Muscle layer of colon (tissue), 2 donors: ENCODE data around the gene ZNF628.

Source experiments
- H3K27ac ChIP-seq: one replicate; pipeline ENCODE4 v1.7.0; 2013; ENCODE audit warnings: low read depth, mild to moderate bottlenecking, low read length, moderate library complexity
- H3K27me3 ChIP-seq, 2 donors: one replicate each; pipeline ENCODE4 v1.7.0; 2013; ENCODE audit warnings: low read length in 2 of 2, mild to moderate bottlenecking in 2 of 2; ENCODE audit not compliant: insufficient read depth in 2 of 2, control insufficient read depth in 1 of 2
- H3K36me3 ChIP-seq: one replicate; pipeline ENCODE4 v1.7.0; 2013; ENCODE audit warnings: mild to moderate bottlenecking, low read length; ENCODE audit not compliant: insufficient read depth
- H3K4me1 ChIP-seq: one replicate; pipeline ENCODE4 v1.7.0; 2013; ENCODE audit warnings: mild to moderate bottlenecking, low read length; ENCODE audit not compliant: insufficient read depth
- H3K4me3 ChIP-seq, 2 donors: one replicate each; pipeline ENCODE4 v1.7.0; 2013; ENCODE audit warnings: low read length in 2 of 2, low read depth in 1 of 2, mild to moderate bottlenecking in 1 of 2, moderate library complexity in 1 of 2
- H3K9ac ChIP-seq: one replicate; pipeline ENCODE4 v1.7.0; 2013; ENCODE audit warnings: low read length
- H3K9me3 ChIP-seq: one replicate; pipeline ENCODE4 v1.7.0; 2013; ENCODE audit warnings: mild to moderate bottlenecking, low read length
- donor health status: abdominal sarcoma.
- donor health status: Adenocarcinoma of cecum.

The ZNF628 gene

DNA sequence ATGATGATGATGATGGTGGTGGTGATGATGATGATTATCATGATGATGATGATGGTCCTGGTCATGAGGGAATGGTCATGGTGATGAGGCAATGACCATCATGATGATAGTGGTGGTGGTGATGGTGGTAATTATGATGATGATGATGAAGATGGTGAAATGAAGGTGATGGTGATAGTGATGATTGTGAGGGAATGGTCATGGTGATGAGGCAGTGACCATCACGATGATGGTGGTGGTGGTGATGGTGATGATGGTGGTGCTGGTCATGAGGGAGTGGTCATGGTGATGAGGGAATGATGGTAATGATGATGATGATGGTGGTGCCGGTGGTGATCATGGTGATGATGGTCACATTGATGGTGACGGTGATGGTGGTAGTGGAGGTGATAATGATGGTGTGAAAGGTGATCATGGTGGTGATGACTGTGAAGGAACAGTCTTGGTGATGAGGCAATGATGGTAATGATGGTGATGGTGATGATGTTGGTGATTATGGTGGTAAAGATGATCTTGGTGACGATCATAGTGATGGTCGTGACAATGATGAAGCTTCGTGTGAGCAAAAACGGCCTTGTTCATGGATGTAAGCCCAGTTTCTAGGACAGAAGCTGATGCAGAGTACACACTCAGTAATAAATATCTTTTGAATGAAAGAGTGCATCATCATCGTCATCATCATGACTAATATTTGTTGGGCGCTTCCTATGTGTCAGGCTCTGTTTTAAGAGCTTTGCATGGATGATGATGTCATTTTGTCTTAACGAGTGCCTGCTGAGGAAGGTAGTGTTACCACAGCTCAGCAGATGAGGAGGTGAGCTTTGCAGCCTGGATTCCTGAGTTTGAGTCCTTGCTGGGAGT, 43.3 kb downstream of the ZNF628 start:
- Histone ChIP-seq H3K9me3 (no peaks in the 10 kb centered on the region), H3K4me1 (no peaks in the 10 kb centered on the region), H3K27me3 (no peaks in the 10 kb centered on the region), H3K4me3 (no peak overlapping the region), H3K27ac (no peak overlapping the region), H3K9ac (no peak overlapping the region), H3K36me3 (peaks cover 4% of the 10 kb centered on the region)

DNA sequence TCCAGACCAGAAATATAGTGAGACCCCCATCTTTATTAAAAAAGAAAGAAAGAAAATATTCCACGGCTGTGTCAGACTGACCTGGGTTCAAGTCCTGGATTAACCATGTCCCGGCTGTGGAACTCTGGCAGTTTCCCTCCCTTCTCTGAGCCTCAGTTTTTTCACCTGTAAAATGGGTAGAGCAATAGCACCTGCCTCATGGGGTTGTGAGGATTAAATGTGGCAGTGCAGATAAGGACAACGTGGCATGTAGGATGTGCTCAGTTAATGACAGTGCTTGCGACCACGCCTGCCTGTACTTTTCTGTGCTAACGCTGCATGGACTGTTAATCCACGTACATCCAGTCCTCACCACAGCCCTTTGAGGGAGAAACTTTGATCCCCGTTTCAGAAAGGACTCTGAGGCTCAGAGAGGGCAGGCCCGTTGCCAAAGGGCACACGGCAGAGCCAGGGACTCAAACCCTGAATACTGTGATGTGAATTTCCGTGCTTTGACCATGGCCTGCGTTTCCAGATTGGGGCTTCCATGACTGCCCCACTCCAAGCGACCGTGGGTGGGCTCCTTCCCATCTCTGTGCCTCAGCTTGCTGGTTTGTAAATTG, 44.4 kb downstream of the ZNF628 start:
- Histone ChIP-seq H3K27me3 (no peaks in the 10 kb centered on the region), H3K27ac (no peak overlapping the region), H3K4me3 (no peak overlapping the region), H3K36me3 (no peaks in the 10 kb centered on the region), H3K4me1 (no peaks in the 10 kb centered on the region), H3K9ac (no peak overlapping the region), H3K9me3 (no peaks in the 10 kb centered on the region)

GRCh38 chr19:55525289-55526101, 49.1 kb downstream of the ZNF628 start:
- Histone ChIP-seq H3K27me3 (peaks cover 0 to 6% of the 10 kb centered on the region in 2 donors), H3K9ac (no peak overlapping the region), H3K9me3 (no peaks in the 10 kb centered on the region), H3K4me1 (peaks cover 8% of the 10 kb centered on the region), H3K36me3 (no peaks in the 10 kb centered on the region), H3K27ac (no peak overlapping the region), H3K4me3 (no peak overlapping the region)

DNA sequence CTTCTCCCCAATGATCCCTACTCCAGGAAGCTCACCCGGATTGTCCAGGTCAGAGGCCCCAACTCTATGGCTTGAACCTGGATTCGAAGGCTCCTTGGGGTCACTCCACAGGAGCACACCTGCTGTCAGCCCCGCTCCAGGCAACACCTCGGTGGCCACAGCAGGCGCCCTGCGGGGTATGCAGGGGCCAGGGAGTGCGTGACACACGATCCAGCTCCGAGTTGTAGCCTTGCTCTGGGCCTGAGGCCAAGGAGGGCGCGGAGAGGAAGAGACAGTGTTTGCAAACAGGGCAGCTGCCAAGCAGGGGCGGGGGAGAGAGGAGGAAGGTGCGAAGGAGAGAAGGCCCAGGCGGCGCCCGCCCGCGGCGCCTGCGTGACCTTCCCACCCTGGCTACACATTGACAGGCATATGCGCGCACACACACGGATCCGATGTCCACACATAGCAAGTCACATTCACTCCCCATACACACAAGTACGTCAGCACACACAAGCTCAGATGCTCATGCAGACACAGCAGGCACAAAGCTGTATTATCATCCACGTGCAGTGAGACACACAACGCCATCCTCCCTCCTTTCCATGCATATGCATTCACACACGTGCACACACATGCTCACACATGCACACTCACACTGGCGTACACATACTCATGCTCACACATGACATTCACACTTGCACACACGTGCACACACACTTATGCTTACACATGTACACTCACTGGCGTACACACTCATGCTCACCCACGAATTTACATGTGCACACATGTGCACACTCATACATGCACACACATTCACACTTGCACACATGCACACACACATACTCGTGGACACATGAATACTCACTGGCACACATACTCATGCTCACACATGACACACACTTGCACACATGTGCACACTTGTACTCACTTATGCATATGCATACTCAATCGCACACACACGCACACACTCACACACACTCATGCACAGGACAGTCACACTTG, 50.1 kb downstream of the ZNF628 start:
- Histone ChIP-seq H3K27ac (no peak overlapping the region), H3K27me3 (peaks cover 0 to 6% of the 10 kb centered on the region in 2 donors), H3K9ac (no peak overlapping the region), H3K36me3 (no peaks in the 10 kb centered on the region), H3K9me3 (no peaks in the 10 kb centered on the region), H3K4me1 (peaks cover 8% of the 10 kb centered on the region), H3K4me3 (no peak overlapping the region)

- Histone ChIP-seq H3K4me1 (peaks cover 8% of the 10 kb centered on the region), H3K4me3 (no peak overlapping the region), H3K9ac (no peak overlapping the region), H3K27ac (no peak overlapping the region), H3K9me3 (no peaks in the 10 kb centered on the region), H3K27me3 (peaks cover 0 to 6% of the 10 kb centered on the region in 2 donors), H3K36me3 (no peaks in the 10 kb centered on the region)
Observed at GRCh38 chr19:55527197-55528029, 51.0 kb downstream of the ZNF628 start.

DNA sequence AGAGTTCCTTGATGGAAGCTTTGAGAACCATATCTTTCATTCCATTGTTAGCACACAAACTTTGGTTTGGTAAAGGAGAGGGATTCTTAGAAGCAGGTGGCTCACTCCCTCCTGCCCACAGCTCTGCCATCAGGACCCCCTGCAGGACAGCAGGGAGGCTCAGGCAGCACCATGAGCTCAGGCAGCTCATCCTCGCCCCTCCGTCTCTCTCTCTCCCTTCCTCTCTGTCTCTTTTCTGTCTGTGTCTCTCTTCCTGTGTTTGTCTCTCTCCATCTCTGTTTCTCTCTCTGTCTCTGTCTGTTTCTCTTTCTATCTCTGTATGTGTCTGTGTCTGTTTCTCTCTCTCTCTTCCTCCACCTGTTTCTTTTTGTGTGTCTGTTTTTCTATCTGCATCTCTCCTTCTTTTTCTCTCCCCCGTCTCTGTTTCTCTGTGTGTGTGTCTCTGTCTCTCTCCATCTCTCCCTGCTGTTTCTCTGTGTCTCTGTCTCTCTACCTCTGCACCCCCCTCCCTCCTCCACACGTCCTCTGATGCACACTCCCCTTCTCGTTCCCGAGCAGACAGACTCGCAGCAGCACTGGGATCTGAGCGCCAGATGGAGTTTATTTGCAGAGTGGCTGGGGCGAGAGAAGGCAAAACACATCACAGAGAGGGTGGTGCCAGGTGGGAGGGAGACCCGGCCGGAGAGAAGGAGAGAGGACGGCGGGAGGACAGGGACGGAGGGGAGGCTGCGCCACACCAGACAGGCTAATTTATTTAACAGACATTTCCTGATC, 51.8 kb downstream of the ZNF628 start:
- H3K4me1 ChIP-seq: peaks cover 8% of the 10 kb centered on the region
- H3K27ac ChIP-seq: no peak overlapping the region
- H3K4me3 ChIP-seq: no peak overlapping the region
- peaks cover 0 to 6% of the 10 kb centered on the region in 2 donors for H3K27me3 ChIP-seq
- H3K36me3 ChIP-seq: no peaks in the 10 kb centered on the region
- no peaks in the 10 kb centered on the region for H3K9me3 ChIP-seq
- no peak overlapping the region for H3K9ac ChIP-seq

- Histone ChIP-seq H3K36me3 (no peaks in the 10 kb centered on the region), H3K27ac (no peak overlapping the region)
Observed at GRCh38 chr19:55529636-55530234, 53.3 kb downstream of the ZNF628 start.

DNA sequence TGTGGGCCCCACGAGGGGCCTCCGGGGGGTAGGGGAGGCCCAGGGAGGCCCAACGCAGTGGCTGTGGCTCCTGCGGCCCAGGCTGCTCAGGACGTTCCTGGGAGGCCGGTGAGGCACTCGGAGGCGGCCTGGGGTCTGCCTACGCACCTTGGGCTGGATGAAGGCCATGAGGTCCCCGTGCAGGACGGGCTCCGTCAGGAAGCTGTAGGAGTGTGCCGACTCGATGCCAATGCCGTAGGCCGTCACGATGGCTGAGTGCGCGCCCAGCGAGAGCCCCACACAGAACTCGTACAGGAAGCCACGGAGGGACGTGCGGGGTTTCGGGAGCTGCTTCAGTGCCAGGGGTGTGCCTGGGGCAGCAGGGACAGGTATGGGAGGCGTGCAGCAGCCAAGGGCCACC, 54.6 kb downstream of the ZNF628 start:
- peaks cover 0 to 6% of the 10 kb centered on the region in 2 donors for H3K27me3 ChIP-seq
- no peaks in the 10 kb centered on the region for H3K9me3 ChIP-seq
- no peak overlapping the region for H3K9ac ChIP-seq
- H3K36me3 ChIP-seq: no peaks in the 10 kb centered on the region
- H3K27ac ChIP-seq: no peak overlapping the region
- no peak overlapping the region for H3K4me3 ChIP-seq
- peaks cover 8% of the 10 kb centered on the region for H3K4me1 ChIP-seq

More at GRCh38 chr19:55529636-55530234, 53.3 kb downstream of the ZNF628 start:
- Histone ChIP-seq H3K27me3 (peaks cover 0 to 6% of the 10 kb centered on the region in 2 donors), H3K4me3 (no peak overlapping the region), H3K9ac (no peak overlapping the region), H3K9me3 (no peaks in the 10 kb centered on the region), H3K4me1 (peaks cover 8% of the 10 kb centered on the region)
